DOHH2 (cell line): ENCODE results near the gene CEBPA.

Source experiments
- EZH2phosphoT487 ChIP-seq: fragments of 200-600 bp; sonication (generic); IDR thresholded peaks from 2 replicates; pipeline ENCODE4 v1.6.1; 2017; ENCODE audit warnings: borderline replicate concordance, mild to moderate bottlenecking, antibody characterized with exemption, low read length, moderate library complexity, mixed read lengths
- TF ChIP-seq, protein P1 (sequence below): fragments of 200-600 bp; sonication (generic); IDR thresholded peaks from one replicate; pipeline ENCODE4 v1.5.1; 2014; ENCODE audit warnings: antibody characterized with exemption, mild to moderate bottlenecking, low read depth, low read length; ENCODE audit not compliant: poor library complexity, severe bottlenecking

DNA sequence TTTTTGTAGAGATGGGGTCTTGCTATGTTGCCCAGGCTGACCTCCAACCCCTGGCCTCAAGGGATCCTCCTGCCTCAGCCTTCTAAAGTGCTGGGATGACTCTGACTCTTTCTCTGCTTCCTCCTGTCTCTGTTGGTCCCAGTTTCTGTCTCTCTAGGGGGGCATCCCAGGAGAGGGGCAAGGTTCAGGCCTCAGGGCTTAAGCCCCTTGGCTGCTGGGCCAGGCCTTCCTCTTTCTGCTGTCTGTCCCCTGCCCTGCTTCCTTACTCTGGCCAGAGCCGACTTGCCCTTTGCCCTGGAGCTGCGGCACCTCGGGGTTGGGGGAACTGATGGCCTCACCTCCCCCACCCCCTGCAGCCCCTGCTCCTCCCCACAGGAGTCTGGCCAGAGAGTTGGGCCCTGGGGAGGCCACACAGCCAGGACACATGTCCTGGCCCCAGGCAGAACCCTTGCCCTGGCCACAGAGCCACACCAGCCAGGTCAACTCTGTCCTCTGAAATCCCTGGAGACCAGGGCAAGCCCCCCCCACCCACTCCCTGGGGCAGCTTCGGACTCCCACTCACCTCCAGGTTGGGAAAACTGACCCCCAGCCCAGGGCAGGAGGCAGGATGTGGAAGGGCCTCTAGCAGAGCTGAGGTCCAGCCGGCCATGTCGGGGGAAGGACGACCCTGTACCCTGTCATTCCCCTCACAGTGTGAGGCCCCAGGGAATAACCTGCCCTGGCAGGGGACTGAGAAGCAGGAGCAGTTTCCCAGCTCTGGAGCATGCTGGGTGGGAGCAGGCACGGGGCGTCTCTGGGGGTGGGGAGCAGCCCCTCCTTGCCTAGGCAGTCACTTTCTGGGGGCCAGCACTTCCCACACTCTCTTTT, 23.7 kb downstream of the CEBPA start:
- TF ChIP-seq, protein P1, sequence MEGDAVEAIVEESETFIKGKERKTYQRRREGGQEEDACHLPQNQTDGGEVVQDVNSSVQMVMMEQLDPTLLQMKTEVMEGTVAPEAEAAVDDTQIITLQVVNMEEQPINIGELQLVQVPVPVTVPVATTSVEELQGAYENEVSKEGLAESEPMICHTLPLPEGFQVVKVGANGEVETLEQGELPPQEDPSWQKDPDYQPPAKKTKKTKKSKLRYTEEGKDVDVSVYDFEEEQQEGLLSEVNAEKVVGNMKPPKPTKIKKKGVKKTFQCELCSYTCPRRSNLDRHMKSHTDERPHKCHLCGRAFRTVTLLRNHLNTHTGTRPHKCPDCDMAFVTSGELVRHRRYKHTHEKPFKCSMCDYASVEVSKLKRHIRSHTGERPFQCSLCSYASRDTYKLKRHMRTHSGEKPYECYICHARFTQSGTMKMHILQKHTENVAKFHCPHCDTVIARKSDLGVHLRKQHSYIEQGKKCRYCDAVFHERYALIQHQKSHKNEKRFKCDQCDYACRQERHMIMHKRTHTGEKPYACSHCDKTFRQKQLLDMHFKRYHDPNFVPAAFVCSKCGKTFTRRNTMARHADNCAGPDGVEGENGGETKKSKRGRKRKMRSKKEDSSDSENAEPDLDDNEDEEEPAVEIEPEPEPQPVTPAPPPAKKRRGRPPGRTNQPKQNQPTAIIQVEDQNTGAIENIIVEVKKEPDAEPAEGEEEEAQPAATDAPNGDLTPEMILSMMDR = no peak
- TF ChIP-seq EZH2phosphoT487 = no peak
